CD4-positive, alpha-beta T cell (primary cell): Measurements from ENCODE around the gene DENND1A. TPM values are rescaled to one million over a fixed set of nuclear protein-coding genes. Genes with fewer than 3 reads are reported as not detected.
A peak's percentile ranks its signal among the peaks of the same experiment; 100 is the strongest.

Experiments
- ATAC-seq: fragments of 200-7000 bp; cut with Tn5 transposase; one replicate; pipeline ENCODE4 v1.10.0; 2022; ENCODE audit warnings: mild to moderate bottlenecking; ENCODE audit not compliant: poor library complexity
- CTCF ChIA-PET: fragments of 350-600 bp; sonication (Branson Sonifier 250); formaldehyde crosslinking; loops from one replicate; lab custom pipeline; 2021; ENCODE audit warnings: antibody characterized with exemption, inconsistent platforms; lab: Charles Lee
- POLR2A ChIA-PET: fragments of 350-600 bp; sonication (Branson Sonifier 250); formaldehyde crosslinking; loops from one replicate; lab custom pipeline; 2021; ENCODE audit warnings: antibody characterized with exemption, inconsistent platforms; lab: Charles Lee
- DNase-seq, 14 experiments: peaks; one replicate each; pipeline ENCODE4 v3.0.0-alpha.2; 2013 to 2020; ENCODE audit warnings: mixed read lengths in 2 of 14
- H3K27ac ChIP-seq, 2 donors: one replicate each; pipeline versions ENCODE4 v1.5.1 to v1.7.0; 2013; ENCODE audit warnings: low read length in 2 of 2, low read depth in 1 of 2, mild to moderate bottlenecking in 1 of 2
- H3K27me3 ChIP-seq, 2 experiments: 1 replicate in 1 of 2; 2 replicates in 1 of 2; pipeline versions ENCODE4 v1.6.1 to v1.7.0; 2013; ENCODE audit warnings: low read length in 2 of 2, control low read depth in 1 of 2, mild to moderate bottlenecking in 1 of 2, moderate library complexity in 1 of 2; ENCODE audit not compliant: insufficient read depth in 2 of 2, control insufficient read depth in 1 of 2
- H3K36me3 ChIP-seq: one replicate; pipeline ENCODE4 v1.6.1; 2013; ENCODE audit warnings: low read length, control low read depth; ENCODE audit not compliant: insufficient read depth
- H3K4me1 ChIP-seq: one replicate; pipeline ENCODE4 v1.6.1; 2013; ENCODE audit warnings: low read length, control low read depth; ENCODE audit not compliant: insufficient read depth
- H3K4me3 ChIP-seq: one replicate; pipeline ENCODE4 v1.5.1; 2013; ENCODE audit warnings: mild to moderate bottlenecking, low read length, moderate library complexity
- H3K9me3 ChIP-seq, 2 experiments: 1 replicate in 1 of 2; 2 replicates in 1 of 2; pipeline versions ENCODE4 v1.6.1 to v1.7.0; 2013; ENCODE audit warnings: low read length in 2 of 2, mild to moderate bottlenecking in 2 of 2, control low read depth in 1 of 2, moderate library complexity in 1 of 2; ENCODE audit not compliant: control insufficient read depth in 1 of 2, insufficient read depth in 1 of 2
- H3K27ac Mint-ChIP-seq: one replicate; pipeline ENCODE4 v1.8.0; 2020; ENCODE audit warnings: mixed read lengths
- H3K27me3 Mint-ChIP-seq: one replicate; pipeline ENCODE4 v1.8.0; 2021; ENCODE audit warnings: mixed read lengths
- H3K36me3 Mint-ChIP-seq: one replicate; pipeline ENCODE4 v1.8.0; 2021; ENCODE audit warnings: low read depth, mixed read lengths
- H3K4me1 Mint-ChIP-seq: one replicate; pipeline ENCODE4 v1.8.0; 2021; ENCODE audit warnings: low read depth, mixed read lengths
- H3K4me3 Mint-ChIP-seq: one replicate; pipeline ENCODE4 v1.8.0; 2020; ENCODE audit warnings: mild to moderate bottlenecking, mixed read lengths
- H3K9me3 Mint-ChIP-seq: one replicate; pipeline ENCODE4 v1.8.0; 2020; ENCODE audit warnings: mixed read lengths
- CTCF ChIP-seq: fragments of 200-600 bp; IDR thresholded peaks from one replicate; pipeline ENCODE4 v1.8.0; 2022; ENCODE audit warnings: antibody characterized with exemption, mild to moderate bottlenecking
- intact Hi-C, 2 experiments: fragments of 100-400 bp; cut with DNase I in 1 of 2; cut with micrococcal nuclease in 1 of 2; formaldehyde crosslinking; loops; one replicate each; pipeline versions ENCODE4 v1.15.1 to v1.9.0; 2023 to 2025; cut with DNase I, micrococcal nuclease
- total RNA-seq, 174 experiments: library from RNA in 2 of 174; stranded (reverse) in 2 of 174; gene quantifications; one replicate each; pipeline ENCODE4 v1.2.3 and lab custom pipeline; 2021 to 2026

Gene DENND1A
- total RNA-seq, 2 experiments from 2014 or later = 20.0 to 20.6 TPM

GRCh38 chr9:123642291-123643278, 287.3 kb downstream of the DENND1A start:
- peaks cover 27% of the 10 kb centered on the region for H3K36me3 Mint-ChIP-seq
- ChIA-PET POLR2A (no interaction called here), CTCF (interaction anchor here (0.6 kb wide), 1 partner anchor 1715 kb away, joined by 3 read pairs; no protein-coding TSS in a partner anchor)
- no peaks in the 10 kb centered on the region for H3K9me3 ChIP-seq
- H3K4me1 ChIP-seq = peaks cover 17% of the 10 kb centered on the region
- H3K27ac Mint-ChIP-seq = no peak overlapping the region
- H3K27me3 Mint-ChIP-seq = no peaks in the 10 kb centered on the region
- H3K27me3 ChIP-seq = no peaks in the 10 kb centered on the region
- H3K4me3 ChIP-seq = no peak overlapping the region
- peaks cover 33% of the 10 kb centered on the region for H3K4me1 Mint-ChIP-seq
- H3K4me3 Mint-ChIP-seq = no peak overlapping the region
- H3K9me3 Mint-ChIP-seq = peaks cover 3% of the 10 kb centered on the region
- no peak for ATAC-seq
- H3K27ac ChIP-seq = no peak overlapping the region
- DNase-seq = no peak
- intact Hi-C loops = loop anchor here in 1 of 2 experiments (5.0 kb wide), 1 partner anchor 50 kb away; no protein-coding TSS in a partner anchor
- peaks cover 2% of the 10 kb centered on the region for H3K36me3 ChIP-seq
- no peak for TF ChIP-seq CTCF

GRCh38 chr9:123640792-123641222, 289.1 kb downstream of the DENND1A start:
- Histone ChIP-seq H3K27ac (no peak overlapping the region), H3K9me3 (no peaks in the 10 kb centered on the region), H3K27me3 (no peaks in the 10 kb centered on the region), H3K4me3 (no peak overlapping the region), H3K4me1 (peaks cover 18% of the 10 kb centered on the region), H3K36me3 (peaks cover 2% of the 10 kb centered on the region)
- intact Hi-C loops = loop anchor here in 1 of 2 experiments (5.0 kb wide), 1 partner anchor 49 kb away; no protein-coding TSS in a partner anchor
- Mint-ChIP-seq H3K4me3 (no peak overlapping the region), H3K4me1 (peaks cover 42% of the 10 kb centered on the region), H3K9me3 (no peaks in the 10 kb centered on the region), H3K36me3 (peaks cover 14% of the 10 kb centered on the region), H3K27ac (no peak overlapping the region), H3K27me3 (no peaks in the 10 kb centered on the region)
- TF ChIP-seq CTCF = no peak
- DNase-seq (peak in 2 of 14 experiments; percentile 7 to 43), ATAC-seq (no peak)
- ChIA-PET POLR2A (no interaction called here), CTCF (interaction anchor here (1.0 kb wide), 1 partner anchor 97 kb away, joined by 3 read pairs; no protein-coding TSS in a partner anchor)

GRCh38 chr9:123639743-123640142, 290.2 kb downstream of the DENND1A start:
- Histone ChIP-seq H3K36me3 (peaks cover 2% of the 10 kb centered on the region), H3K27me3 (no peaks in the 10 kb centered on the region), H3K4me1 (peaks cover 18% of the 10 kb centered on the region), H3K9me3 (no peaks in the 10 kb centered on the region), H3K4me3 (no peak overlapping the region), H3K27ac (no peak overlapping the region)
- no peaks in the 10 kb centered on the region for H3K9me3 Mint-ChIP-seq
- ATAC-seq (no peak), DNase-seq (no peak)
- H3K27me3 Mint-ChIP-seq = no peaks in the 10 kb centered on the region
- ChIA-PET CTCF (interaction anchor here (1.0 kb wide), 1 partner anchor 96 kb away, joined by 3 read pairs; no protein-coding TSS in a partner anchor), POLR2A (no interaction called here)
- H3K27ac Mint-ChIP-seq = no peak overlapping the region
- peaks cover 10% of the 10 kb centered on the region for H3K36me3 Mint-ChIP-seq
- no peak overlapping the region for H3K4me3 Mint-ChIP-seq
- intact Hi-C loops = loop anchor here in 1 of 2 experiments (5.0 kb wide), 1 partner anchor 47 kb away; no protein-coding TSS in a partner anchor
- no peak for TF ChIP-seq CTCF
- peaks cover 45% of the 10 kb centered on the region for H3K4me1 Mint-ChIP-seq
